GM18511 (cell line): ENCODE measurements around the gene GOLGA6D.
"Not testable (repeated sequence)": the region's sequence is repeated elsewhere in the genome, so short reads cannot be mapped to it uniquely, and the experiment has no call there.

ENCODE experiments used
- ATAC-seq: cut with Tn5 transposase; IDR thresholded peaks from one replicate; pipeline ENCODE4 v1.9.1; 2021; ENCODE audit warnings: mild to moderate bottlenecking, moderate library complexity; ENCODE audit not compliant: unreplicated experiment

GOLGA6D gene, protein sequence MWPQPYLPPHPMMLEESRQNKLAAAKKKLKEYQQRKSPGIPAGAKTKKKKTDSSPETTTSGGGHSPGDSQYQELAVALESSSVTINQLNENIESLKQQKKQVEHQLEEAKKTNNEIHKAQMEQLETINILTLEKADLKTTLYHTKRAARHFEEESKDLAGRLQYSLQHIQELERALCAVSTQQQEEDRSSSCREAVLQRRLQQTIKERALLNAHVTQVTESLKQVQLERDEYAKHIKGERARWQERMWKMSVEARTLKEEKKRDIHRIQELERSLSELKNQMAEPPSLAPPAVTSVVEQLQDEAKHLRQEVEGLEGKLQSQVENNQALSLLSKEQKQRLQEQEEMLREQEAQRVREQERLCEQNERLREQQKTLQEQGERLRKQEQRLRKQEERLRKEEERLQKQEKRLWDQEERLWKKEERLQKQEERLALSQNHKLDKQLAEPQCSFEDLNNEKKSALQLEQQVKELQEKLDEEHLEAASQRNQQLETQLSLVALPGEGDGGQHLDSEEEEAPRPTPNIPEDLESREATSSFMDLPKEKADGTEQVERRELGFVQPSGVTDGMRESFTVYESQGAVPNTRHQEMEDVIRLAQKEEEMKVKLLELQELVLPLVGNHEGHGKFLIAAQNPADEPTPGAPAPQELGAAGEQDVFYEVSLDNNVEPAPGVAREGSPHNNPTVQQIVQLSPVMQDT

DNA sequence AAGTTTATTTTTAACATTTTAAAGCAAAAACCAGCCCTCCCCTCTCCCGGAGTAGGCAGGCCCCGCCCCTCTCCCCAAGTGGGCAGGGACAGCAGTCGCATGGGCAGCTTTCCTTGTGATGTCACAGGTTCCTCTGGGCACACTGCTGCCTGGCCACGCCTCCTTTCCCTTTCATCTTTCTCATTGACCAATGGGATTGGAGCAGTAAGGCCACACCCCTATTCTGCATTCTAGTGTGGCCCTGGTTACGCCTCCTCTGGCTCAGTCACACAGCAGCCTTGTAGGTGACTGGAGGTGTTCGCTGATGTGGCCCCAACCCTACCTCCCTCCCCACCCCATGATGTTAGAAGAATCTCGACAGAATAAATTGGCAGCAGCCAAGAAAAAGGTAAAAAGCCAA, at the start of gene GOLGA6D:
Gene GOLGA6D, plus strand, starts transcription at position 264 of the 400 bp plus-strand sequence. Its CDS starts 41 bp downstream, at position 305.
- ATAC-seq = not testable (repeated sequence)

DNA sequence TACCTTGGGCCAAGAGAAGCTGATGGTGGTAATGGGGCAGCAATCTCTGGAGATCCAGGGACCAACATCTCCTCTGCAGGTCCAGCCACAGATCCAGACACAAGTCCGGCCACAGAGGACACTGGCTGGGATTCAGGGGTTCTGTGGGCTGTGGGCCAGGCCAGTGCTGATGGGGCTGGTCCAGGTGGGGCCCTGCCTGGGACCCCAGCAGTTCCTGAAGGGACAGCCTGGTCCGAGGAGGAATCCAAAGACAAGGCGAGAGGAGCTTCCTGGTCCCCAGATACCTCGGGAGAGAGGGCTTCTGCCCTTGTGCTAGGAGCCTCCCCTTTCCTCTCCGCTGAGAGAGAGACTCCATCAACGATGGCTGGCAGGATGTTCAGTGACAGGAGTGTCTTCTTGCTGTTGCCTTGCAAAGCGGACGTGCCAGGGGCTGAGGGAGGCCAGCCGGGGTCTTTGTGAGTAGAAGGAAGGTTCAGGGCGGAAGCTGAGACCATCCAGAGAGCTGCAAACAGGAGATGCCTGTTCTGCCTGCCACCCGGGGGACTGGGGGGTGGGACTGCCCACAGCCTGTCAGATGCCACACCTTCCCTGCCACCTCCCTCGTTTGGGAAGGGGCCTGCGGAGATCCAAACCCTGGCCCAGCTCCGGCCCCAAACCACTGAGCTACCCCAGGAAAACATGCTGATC, 49.0 kb upstream of the GOLGA6D start:
- ATAC-seq = no peak

DNA sequence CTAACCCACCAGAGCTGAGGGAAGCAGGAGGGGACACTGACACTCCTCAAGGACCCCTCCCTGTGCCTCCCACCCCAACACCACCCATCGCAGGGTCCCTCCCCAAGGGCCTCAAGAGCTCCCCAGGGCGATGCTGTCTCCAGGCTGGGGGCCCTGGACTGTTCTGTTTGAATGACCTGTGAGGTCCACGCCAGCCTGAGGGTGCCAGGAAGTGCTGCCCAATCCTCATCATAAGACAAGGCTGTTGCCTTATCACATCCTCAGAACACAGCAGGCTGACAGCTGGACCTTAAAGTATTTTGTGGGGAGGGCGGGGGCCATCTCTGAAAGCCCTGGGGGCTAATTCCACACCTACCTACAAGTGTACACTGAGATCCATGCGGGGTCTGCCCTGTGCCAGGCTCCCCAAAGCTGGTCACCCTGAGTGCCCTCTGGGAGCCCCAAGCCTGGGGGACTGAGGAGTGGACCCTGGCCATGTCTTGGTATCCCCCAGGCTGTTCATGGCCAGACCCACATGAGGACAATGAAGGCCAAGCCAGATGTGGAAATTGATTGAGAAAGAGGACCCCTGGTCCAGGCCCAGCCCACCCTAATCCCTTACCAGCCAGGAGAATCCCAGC, 48.3 kb upstream of the GOLGA6D start:
- no peak for ATAC-seq

DNA sequence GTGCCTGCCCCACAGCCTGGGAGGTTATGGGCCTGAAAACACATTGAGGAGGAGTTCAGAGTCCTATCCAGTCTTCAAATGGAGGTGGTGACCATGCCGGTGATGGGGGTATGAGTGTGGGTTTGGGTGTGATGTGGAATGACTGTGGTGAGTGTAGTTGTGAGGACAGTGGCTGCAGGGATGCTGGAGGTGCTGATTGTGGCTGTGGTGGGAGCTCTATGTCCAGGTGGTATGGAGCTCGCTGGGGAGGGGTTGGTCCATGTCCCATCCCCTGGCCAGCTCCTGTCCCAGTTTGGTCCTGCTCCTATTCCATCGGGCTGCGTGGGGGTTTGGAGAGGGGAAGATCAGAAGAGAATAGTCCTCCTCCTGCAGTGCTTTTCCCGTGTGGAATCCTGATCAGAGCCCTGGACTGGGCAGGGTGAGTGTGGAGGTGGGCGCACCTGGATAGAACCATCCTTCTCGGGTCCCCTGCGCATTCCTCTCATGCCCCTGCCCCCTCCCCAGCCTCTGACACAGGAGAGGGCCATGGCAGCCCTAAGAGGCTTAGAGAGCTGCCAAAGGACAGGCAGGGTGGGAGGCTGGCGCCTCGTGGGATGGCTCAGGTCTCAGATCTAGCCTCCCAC, 47.5 kb upstream of the GOLGA6D start:
- ATAC-seq = no peak

GRCh38 chr15:75235760-75236729, 46.6 kb upstream of the GOLGA6D start:
- no peak for ATAC-seq

- no peak for ATAC-seq
These were observed 45.2 kb upstream of the GOLGA6D start for GRCh38 chr15:75237316-75237982.

DNA sequence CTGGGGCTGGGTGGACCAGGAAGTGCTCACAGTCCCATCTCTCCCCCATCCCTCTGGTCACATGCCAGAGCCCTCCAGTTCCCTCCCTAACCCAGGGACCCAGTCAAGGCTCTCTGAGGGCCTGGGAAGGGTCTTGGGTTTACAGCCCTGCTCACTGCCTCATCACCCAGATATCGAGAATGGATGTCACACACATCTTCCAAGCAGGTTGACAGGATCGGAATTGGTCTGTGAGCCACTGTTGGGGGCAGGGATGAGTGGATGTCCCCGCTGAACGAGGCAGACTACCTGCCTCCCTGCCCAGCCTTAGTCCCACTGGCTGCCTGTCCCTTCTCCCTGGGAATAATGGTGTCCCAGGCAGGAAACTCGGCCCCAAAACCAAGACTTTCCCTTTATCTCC, 44.5 kb upstream of the GOLGA6D start:
- ATAC-seq = no peak

- ATAC-seq = not testable (repeated sequence)
These were observed 36.9 kb upstream of the GOLGA6D start for GRCh38 chr15:75245741-75246140.

GRCh38 chr15:75248991-75249390, 33.6 kb upstream of the GOLGA6D start:
- ATAC-seq = not testable (repeated sequence)

DNA sequence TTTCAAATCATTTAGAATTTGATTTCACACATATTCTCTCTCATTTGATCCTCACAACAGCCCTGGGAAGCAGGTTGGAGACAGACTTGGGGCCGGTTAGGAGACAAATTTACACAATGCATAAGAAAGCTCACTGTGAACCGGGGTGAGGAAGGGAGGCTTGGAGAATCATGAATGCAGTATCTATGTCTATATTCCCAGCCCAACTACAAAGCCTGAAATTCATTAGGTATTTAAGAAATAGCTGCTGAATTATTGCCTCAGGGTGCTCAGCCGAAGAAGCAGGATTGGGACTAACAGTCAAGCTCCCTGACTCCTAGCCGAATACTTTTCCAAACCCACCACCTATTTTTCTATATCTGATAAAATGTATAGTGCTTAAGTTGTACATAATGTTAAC, 32.9 kb upstream of the GOLGA6D start:
- no peak for ATAC-seq

DNA sequence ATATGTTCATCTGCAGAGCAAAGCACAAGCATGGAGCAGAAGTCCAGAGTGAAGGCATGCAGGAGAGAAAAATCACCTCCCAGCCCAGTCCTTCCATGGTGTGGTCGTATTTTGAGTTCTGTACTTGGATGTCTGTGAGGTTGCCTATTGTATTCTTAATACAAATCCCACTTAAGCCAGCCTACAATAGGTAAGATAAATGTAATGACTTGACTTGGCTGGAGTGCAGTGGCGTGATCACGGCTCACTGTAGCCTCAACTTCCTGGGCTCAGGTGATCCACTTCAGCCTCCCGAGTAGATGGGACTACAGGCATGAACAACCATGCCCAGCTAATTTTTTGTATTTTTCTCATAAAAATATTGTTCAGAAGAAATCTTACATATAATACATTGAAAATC, 31.3 kb upstream of the GOLGA6D start:
- not testable (repeated sequence) for ATAC-seq

DNA sequence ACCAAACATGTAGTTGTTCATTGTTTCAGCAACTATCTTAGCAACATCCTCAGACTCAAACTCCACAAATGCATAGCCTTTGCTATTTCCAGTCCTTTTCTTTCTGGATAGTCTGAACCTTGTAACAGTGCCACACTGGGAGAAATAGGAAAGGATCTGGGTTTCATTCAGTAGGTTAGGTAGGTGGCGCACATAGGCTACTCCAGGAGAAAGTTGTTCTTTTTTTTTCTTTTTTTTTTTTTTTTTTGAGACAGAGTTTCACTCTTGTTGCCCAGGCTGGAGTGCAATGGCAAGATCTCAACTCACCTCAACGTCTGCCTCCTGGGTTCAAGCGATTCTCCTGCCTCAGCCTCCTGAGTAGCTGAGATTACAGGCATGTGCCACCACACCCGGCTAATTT, 30.4 kb upstream of the GOLGA6D start:
- ATAC-seq = not testable (repeated sequence)

DNA sequence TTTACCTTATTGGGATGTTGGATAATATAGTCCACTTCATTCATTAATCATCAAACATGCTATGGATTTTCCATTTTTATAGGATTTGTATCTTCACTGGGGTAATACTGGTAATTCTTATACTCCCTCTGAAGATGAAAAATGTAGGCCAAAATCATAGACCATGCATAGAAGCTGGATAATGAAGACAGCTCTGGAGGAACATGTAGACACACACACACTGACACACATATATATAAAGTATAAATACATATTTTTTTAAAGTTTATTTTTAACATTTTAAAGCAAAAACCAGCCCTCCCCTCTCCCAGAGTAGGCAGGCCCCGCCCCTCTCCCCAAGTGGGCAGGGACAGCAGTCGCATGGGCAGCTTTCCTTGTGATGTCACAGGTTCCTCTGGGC, 24.6 kb upstream of the GOLGA6D start, which contains the start of gene GOLGA6C:
Gene GOLGA6C, plus strand, starts transcription at position 301 of the 400 bp plus-strand sequence. CDS start 265 bp downstream, outside the sequence.
- ATAC-seq = not testable (repeated sequence)

GRCh38 chr15:75258620-75259343, 23.9 kb upstream of the GOLGA6D start:
- ATAC-seq = not testable (repeated sequence)

GRCh38 chr15:75259873-75260272, 22.8 kb upstream of the GOLGA6D start:
- not testable (repeated sequence) for ATAC-seq

DNA sequence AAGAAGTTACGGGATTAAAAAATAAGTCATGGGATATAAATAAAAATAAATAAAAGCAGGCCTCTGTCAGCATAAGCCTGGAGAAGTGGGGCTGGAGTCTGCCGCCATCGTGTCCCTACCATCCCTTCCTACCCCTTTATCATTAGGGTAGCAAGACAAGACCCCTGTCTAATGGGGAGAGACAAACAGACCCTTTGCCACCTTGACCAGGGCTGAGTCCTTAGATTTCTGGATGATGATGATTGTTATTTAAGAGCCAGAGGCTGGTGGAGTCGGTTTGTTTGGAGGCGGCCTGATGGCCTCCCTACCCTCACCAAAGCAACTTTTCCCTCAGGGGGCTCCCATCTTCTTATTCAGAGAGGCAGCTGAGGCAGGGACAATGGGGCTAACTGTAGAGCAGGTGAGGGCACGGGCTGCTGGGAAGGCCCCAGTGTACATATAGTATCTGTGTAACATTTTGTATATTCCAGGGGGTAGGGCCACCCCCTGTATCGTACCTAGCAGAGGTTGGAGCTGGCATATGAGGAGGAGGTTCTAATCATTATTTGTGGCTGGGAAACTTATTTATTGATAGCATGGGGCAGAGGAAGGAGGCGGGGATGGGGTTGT, 8.8 kb upstream of the GOLGA6D start:
- ATAC-seq = not testable (repeated sequence)

DNA sequence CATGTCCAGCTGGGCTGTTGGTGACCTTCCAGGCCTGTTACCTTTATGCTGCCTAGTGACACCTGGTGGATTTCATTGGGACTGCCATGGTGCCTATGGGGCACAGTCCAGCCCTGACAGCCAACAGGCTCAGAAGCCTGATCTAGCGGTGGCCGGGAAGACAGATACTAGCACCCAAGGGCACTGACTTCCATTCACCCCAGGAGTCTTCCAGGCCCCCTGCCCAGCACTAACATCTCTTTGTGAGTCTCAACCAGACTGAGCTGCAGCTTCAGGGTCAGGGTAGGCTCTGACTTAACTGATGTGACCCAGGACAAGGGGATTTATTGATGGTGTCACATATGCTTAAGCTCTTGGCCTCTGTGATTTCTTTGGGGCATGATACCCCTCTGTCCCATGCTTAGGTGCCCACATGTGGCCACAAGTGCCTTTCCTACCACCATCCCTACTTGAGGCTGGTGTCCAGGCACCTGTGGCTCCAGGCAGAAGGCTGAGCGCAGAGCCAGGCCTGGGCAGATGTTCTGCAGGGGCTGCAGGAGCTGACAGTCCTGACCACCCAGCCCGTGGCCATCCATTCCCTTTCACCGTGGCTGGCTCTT, 8.0 kb upstream of the GOLGA6D start:
- peak; percentile 68 for ATAC-seq
